Measurements from ENCODE around the gene ULBP2. TPM values are rescaled to one million over a fixed set of nuclear protein-coding genes. Genes with fewer than 3 reads are reported as not detected.

The ULBP2 gene, protein sequence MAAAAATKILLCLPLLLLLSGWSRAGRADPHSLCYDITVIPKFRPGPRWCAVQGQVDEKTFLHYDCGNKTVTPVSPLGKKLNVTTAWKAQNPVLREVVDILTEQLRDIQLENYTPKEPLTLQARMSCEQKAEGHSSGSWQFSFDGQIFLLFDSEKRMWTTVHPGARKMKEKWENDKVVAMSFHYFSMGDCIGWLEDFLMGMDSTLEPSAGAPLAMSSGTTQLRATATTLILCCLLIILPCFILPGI
- 6.9 and 14.0 TPM in 2 replicates for total RNA-seq

DNA sequence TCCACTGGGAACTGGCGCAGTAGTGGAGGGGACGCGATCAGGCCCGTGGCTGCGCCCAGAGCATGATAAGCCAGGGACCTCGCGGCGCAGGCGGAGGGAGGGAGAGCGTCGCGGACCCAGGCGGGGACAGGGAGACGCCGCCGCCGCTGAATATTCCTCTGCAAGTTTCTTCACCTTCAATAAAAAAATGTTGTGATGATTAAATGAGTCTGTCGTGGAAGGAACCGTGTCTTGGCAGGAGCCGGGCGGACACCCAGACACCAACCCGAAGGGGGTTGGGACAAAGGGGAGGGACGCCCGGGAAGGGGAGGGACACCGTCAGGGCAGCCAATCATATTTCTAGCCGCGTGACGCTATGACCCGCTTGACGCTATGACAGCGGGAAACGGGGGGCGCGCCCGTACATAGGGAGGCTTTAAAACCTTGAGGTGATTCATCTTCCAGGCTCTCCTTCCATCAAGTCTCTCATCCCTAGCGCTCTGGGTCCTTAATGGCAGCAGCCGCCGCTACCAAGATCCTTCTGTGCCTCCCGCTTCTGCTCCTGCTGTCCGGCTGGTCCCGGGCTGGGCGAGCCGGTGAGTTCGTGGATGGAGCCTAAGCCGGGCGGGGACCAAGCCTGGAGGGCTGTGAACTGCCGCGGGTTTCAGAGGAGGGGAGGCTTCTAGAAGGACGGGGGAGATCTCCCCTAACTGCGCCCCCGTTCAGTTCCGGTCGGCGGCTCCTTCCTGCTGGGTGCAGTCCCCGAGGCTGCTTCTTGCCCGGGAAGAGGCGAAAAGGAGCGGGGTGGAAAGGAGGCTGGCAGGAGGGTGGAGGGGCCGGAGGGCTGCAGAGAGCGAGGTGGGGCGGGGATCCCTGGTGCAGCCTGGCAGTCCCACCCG, at the start of gene ULBP2:
Gene ULBP2, plus strand, starts transcription at position 432 of the 878 bp plus-strand sequence. Its CDS starts 59 bp downstream, at position 491.

DNA sequence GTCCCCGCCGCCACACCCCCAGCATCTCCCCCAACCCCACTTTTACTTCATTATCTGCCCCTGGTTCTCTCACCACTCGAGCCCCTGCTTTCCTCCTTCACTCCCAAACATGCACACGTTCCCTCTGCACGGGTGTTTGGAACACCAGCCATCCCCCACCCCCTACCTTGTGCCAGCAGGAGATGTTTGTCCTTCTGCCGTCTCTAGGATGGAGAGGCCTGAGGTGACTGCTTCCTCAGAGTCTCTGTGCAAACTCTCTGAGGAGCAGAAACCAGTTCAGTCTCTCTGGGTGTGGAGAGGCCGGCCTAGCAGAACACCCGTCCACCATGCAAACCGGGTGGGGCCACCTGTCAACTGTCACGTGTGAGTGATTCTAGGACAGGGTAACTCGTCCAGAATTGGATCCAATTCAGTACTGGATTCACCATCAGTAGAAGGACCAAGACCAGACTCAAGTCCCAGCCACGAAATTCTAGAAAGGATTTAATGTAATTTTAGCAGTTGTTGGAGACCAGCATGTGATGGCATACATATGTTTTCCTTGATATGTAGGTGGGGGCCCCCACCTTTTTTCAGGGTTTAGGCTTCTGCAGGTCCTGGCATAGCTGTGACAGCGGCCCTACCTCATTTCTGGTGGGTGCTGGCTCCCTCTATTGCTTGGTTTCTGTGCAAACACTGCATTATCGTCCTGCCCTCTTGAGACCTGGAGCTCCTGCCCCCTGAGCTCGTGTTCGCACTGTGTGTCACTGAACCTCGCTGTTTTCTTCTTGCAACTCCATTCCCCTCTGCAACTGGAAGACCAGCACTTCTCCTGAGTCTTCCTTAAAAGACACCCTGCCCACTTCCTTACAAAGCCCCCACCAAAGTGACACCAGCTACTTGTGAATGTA, 43.7 kb upstream of the ULBP2 start, which contains the start of gene RAET1E:
Gene RAET1E, minus strand, starts transcription at position 259 of the 890 bp plus-strand sequence. CDS start 7,212 bp downstream, outside the sequence.

DNA sequence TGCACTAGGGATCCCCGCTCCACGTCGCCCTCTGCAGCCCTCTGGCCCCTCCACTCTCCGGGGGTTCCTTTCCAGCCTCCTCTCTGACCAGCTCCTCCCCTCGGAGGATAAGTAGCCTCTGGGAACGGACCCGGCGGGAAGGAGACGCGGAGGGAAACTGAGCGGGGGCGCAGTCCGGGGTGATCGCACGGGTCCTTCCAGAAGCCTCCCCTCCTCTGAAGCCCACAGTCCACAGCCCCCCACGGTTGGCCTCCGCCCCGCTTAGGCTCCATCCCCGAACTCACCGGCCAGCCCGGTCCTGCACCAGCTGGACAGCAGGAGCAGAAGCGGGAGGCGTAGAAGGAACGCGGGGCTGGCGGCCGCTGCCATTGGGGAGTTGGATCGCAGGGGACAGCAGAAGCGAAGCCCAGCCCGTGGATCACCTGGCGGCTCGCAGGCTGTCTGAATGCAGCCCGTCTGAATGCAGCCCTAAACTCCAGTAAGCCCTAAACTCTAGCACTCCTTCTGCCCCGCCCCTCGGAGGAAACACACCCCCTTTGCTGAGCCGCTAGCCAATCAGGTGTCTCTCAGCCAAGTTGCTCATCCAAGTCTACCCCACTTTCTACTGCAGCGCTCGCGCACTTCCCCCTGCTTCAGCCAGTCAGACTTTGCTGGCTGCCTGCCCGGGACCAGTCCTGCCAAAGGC, 19.0 kb upstream of the ULBP2 start, which contains the start of gene RAET1G:
Gene RAET1G, minus strand, starts transcription at position 480 of the 685 bp plus-strand sequence. Its CDS starts 111 bp downstream, at position 369.

DNA sequence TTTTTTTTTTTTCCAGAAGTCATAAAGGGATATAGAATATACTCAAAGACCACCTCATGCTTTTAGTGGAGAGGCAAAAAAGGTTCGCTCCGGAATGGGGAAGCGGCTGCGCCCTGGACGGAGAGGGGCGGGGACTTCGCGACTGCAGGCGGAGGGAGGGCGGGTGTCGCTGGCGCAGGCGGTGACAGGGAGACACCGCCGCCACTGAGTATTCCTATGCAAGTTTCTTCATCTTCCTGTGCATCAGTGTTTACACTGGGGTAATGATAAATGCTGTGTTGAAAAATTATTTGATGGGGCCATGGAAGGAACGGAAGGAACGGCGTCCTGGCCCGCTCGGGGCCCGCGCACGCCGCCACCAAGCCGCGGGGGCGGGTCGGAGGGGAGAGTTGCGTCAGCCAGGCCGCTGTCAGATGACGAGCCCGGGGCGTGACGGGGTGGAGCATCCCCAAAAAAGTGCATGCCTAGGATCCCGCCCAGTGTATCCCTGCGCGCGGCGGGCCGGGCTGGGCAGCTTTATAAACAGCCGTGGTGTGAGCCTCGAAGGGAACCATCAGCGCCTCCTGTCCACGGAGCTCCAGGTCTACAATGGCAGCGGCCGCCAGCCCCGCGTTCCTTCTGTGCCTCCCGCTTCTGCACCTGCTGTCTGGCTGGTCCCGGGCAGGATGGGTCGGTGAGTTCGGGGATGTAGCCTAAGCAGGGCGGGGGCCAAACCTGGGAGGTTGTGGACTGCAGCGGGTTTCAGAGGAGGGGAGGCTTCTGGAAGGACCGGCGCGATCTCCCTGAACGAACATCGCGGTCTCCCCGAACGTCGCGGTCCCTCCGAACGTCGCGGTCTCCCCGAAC, 21.9 kb downstream of the ULBP2 start, which contains the start of gene ULBP1:
Gene ULBP1, plus strand, starts transcription at position 482 of the 846 bp plus-strand sequence. Its CDS starts 107 bp downstream, at position 589.

Other genes with a start within 250 kb of the ULBP2 start
- 6.2 and 8.9 TPM in 2 replicates for gene LATS1, start 223.9 kb upstream of the ULBP2 start, total RNA-seq
- 20.6 and 23.7 TPM in 2 replicates for gene NUP43, start 195.5 kb upstream of the ULBP2 start, total RNA-seq
- 103 and 120 TPM in 2 replicates for gene PCMT1, start 192.3 kb upstream of the ULBP2 start, total RNA-seq
- gene LRP11, start 77.7 kb upstream of the ULBP2 start, total RNA-seq: 6.8 and 32.0 TPM in 2 replicates
- under 0.01 and 0.09 TPM in 2 replicates for gene RAET1E, start 43.9 kb upstream of the ULBP2 start, total RNA-seq
- 0.18 and 0.56 TPM in 2 replicates for gene RAET1G, start 18.9 kb upstream of the ULBP2 start, total RNA-seq
- 0.09 and 1.1 TPM in 2 replicates for gene ULBP1, start 21.9 kb downstream of the ULBP2 start, total RNA-seq
- not detected in 2 replicates for gene RAET1L, start 83.5 kb downstream of the ULBP2 start, total RNA-seq
- 9.2 and 15.0 TPM in 2 replicates for gene ULBP3, start 127.1 kb downstream of the ULBP2 start, total RNA-seq
- 0.47 TPM in 1 of 2 replicates, not detected in the other for gene PPP1R14C, start 201.0 kb downstream of the ULBP2 start, total RNA-seq

Measured in endothelial cell of coronary artery (primary cell).